ENCODE data around the gene GRAMD2B.

- TF ChIP-seq CTCF (IDR thresholded peaks at IDR 0.05) (no peak), POLR2A (IDR thresholded peaks at IDR 0.05) (no peak), EP300 (IDR thresholded peaks at IDR 0.05) (no peak)
Observed at GRCh38 chr5:126520593-126520953, 97.4 kb downstream of the GRAMD2B start.
